ENCODE data around the gene TMTC2. TPM values are rescaled to one million over a fixed set of nuclear protein-coding genes. Genes with fewer than 3 reads are reported as not detected.

The TMTC2 gene
- total RNA-seq, 6 experiments from 2014 or later: 0.74 to 1.9 (median 0.96) TPM

- ATAC-seq: no peak
These were observed 21.6 kb downstream of the TMTC2 start for GRCh38 chr12:82708061-82708879.

DNA sequence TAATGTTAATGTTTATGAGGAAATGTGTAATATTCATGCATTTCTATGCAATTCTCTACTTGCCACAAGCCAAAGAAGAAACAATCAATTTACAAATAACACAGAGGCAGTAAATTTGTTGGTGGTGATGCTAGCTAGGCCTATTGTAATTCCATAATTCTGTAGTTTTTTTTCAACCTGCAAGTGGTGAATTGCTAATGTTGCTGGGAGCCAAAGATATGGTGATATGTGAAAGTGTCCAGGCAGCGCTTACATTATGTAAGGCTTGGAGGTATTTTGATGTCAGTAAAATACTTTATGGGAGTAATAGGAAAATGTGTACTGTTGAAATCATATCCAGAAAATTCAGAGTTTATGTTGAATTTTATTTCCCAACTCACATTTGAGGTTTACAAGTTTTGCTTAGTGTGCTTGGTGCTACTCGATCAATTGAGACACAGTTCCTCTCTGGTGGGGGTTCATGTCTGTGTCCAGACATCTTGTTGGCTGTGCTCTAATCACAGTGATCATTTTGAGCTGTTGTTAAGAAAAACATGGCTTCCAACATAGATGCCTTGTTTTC, 23.2 kb downstream of the TMTC2 start:
- TF ChIP-seq POLR2A (IDR thresholded peaks at IDR 0.05): no peak
- TF ChIP-seq, protein P1, sequence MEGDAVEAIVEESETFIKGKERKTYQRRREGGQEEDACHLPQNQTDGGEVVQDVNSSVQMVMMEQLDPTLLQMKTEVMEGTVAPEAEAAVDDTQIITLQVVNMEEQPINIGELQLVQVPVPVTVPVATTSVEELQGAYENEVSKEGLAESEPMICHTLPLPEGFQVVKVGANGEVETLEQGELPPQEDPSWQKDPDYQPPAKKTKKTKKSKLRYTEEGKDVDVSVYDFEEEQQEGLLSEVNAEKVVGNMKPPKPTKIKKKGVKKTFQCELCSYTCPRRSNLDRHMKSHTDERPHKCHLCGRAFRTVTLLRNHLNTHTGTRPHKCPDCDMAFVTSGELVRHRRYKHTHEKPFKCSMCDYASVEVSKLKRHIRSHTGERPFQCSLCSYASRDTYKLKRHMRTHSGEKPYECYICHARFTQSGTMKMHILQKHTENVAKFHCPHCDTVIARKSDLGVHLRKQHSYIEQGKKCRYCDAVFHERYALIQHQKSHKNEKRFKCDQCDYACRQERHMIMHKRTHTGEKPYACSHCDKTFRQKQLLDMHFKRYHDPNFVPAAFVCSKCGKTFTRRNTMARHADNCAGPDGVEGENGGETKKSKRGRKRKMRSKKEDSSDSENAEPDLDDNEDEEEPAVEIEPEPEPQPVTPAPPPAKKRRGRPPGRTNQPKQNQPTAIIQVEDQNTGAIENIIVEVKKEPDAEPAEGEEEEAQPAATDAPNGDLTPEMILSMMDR (IDR thresholded peaks at IDR 0.05): no peak
- Histone ChIP-seq H3K27me3 (no peaks in the 10 kb centered on the region), H3K4me3 (no peak overlapping the region), H3K9me3 (no peaks in the 10 kb centered on the region), H3K36me3 (no peaks in the 10 kb centered on the region), H3K27ac (no peak overlapping the region), H3K4me1 (no peaks in the 10 kb centered on the region)
- intact Hi-C loops (cut with DNase I): no loop called here
- DNase-seq: no peak
- no peak for ATAC-seq
- 100% methylated on average over 2 of the region's 2 CpGs for WGBS (ENCODE audit: insufficient coverage, low coverage, low lambda C conversion rate, missing lambda C conversion rate)

More at GRCh38 chr12:82708061-82708879, 21.6 kb downstream of the TMTC2 start:
- 61% methylated on average over 10 of the region's 10 CpGs for WGBS (ENCODE audit: insufficient coverage, low coverage, low lambda C conversion rate, missing lambda C conversion rate)
- Histone ChIP-seq H3K9me3 (no peaks in the 10 kb centered on the region), H3K36me3 (no peaks in the 10 kb centered on the region), H3K27ac (no peak overlapping the region), H3K27me3 (no peaks in the 10 kb centered on the region), H3K4me1 (no peaks in the 10 kb centered on the region), H3K4me3 (no peak overlapping the region)
- DNase-seq: no peak
- TF ChIP-seq, protein P1 (IDR thresholded peaks at IDR 0.05): no peak
- TF ChIP-seq POLR2A (IDR thresholded peaks at IDR 0.05): no peak
- intact Hi-C loops (cut with DNase I): no loop called here

- intact Hi-C loops (cut with DNase I): no loop called here
- Histone ChIP-seq H3K27me3 (no peaks in the 10 kb centered on the region), H3K9me3 (no peaks in the 10 kb centered on the region), H3K4me1 (no peaks in the 10 kb centered on the region), H3K27ac (no peak overlapping the region), H3K4me3 (no peak overlapping the region), H3K36me3 (no peaks in the 10 kb centered on the region)
- no peak for ATAC-seq
- TF ChIP-seq, protein P1 (IDR thresholded peaks at IDR 0.05): no peak
- DNase-seq: no peak
- WGBS (ENCODE audit: insufficient coverage, low coverage, low lambda C conversion rate, missing lambda C conversion rate): 84% methylated on average over 2 of the region's 2 CpGs
These were observed 24.0 kb downstream of the TMTC2 start for GRCh38 chr12:82710741-82711140.

DNA sequence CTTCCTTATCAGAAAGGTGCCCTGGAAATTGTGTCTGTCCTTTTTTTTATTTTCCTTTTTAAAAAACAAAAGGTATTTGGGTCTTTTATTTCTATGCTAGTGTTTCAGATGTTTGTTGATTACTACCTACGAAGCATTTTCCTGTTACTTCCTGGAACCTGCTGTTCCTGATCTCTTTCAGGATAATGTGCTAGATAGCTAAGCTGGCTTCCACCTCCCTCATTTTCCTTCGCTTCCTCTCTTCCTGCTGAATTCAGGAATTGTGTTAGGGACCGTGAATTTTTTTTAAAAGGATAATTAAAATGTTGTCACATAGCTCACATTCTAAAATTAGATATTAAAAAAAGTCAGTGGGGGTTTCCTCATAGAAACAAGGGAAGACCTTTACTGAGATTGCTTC, 27.7 kb downstream of the TMTC2 start:
- no peaks in the 10 kb centered on the region for H3K36me3 ChIP-seq
- no peaks in the 10 kb centered on the region for H3K27me3 ChIP-seq
- intact Hi-C loops (cut with DNase I): no loop called here
- H3K4me1 ChIP-seq: no peaks in the 10 kb centered on the region
- 56% methylated on average over 3 of the region's 3 CpGs for WGBS (ENCODE audit: insufficient coverage, low coverage, low lambda C conversion rate, missing lambda C conversion rate)
- H3K9me3 ChIP-seq: no peaks in the 10 kb centered on the region
- H3K27ac ChIP-seq: no peak overlapping the region
- TF ChIP-seq POLR2A (IDR thresholded peaks at IDR 0.05): no peak
- TF ChIP-seq, protein P1 (IDR thresholded peaks at IDR 0.05): no peak
- no peak overlapping the region for H3K4me3 ChIP-seq
- ATAC-seq (no peak), DNase-seq (no peak)
